Measurements from ENCODE around the gene CORO7.
A peak's percentile ranks its signal among the peaks of the same experiment; 100 is the strongest.

GRCh38 chr16:4314532-4315185 is 101.7 kb downstream of the CORO7 start:
- TF ChIP-seq CTCF (IDR thresholded peaks at IDR 0.05; ENCODE audit: borderline replicate concordance, extremely low read depth, low read length, poor library complexity, severe bottlenecking) (peak; percentile 7), EZH2 (IDR thresholded peaks at IDR 0.05; ENCODE audit: borderline replicate concordance, low read depth, low read length, severe bottlenecking) (peak; percentile 91)
